Measurements from ENCODE around the gene MRM3. TPM values are rescaled to one million over a fixed set of nuclear protein-coding genes. Genes with fewer than 3 reads are reported as not detected.
"Not testable (repeated sequence)": the region's sequence is repeated elsewhere in the genome, so short reads cannot be mapped to it uniquely, and the experiment has no call there.

MRM3 gene
- polyA plus RNA-seq, 10 donors = 10.5 to 14.1 (median 12.7) TPM

GRCh38 chr17:795276-795675, 13.1 kb downstream of the MRM3 start:
- no peak for DNase-seq

GRCh38 chr17:795721-796120, 13.6 kb downstream of the MRM3 start:
- DNase-seq = peak in 1 of 3 donors; percentile 30

GRCh38 chr17:796609-797008, 14.5 kb downstream of the MRM3 start:
- peak in 1 of 3 donors; percentile 54 for DNase-seq

GRCh38 chr17:797236-797840, 15.2 kb downstream of the MRM3 start:
- DNase-seq = peak in 1 of 3 donors; percentile 31

- no peak for DNase-seq
Measured at GRCh38 chr17:798246-798645, 16.1 kb downstream of the MRM3 start.

- DNase-seq = no peak
Measured at GRCh38 chr17:799261-799660, 17.1 kb downstream of the MRM3 start.

GRCh38 chr17:800446-801242, 18.5 kb downstream of the MRM3 start:
- DNase-seq = no peak

GRCh38 chr17:801660-802059, 19.5 kb downstream of the MRM3 start:
- no peak for DNase-seq

- DNase-seq = no peak
Measured at GRCh38 chr17:802481-802880, 20.3 kb downstream of the MRM3 start.

GRCh38 chr17:802901-803881, 21.0 kb downstream of the MRM3 start:
- no peak for DNase-seq

GRCh38 chr17:804541-805435, 22.6 kb downstream of the MRM3 start:
- DNase-seq = no peak

GRCh38 chr17:805886-806285, 23.7 kb downstream of the MRM3 start:
- DNase-seq = not testable (repeated sequence)

- no peak for DNase-seq
Measured at GRCh38 chr17:806346-806745, 24.2 kb downstream of the MRM3 start.

GRCh38 chr17:806781-807522, 24.8 kb downstream of the MRM3 start:
- no peak for DNase-seq

GRCh38 chr17:807523-808294, 25.6 kb downstream of the MRM3 start:
- no peak for DNase-seq

GRCh38 chr17:811051-811784, 29.1 kb downstream of the MRM3 start:
- no peak for DNase-seq

GRCh38 chr17:812638-813204, 30.6 kb downstream of the MRM3 start:
- DNase-seq = no peak

GRCh38 chr17:814371-814770, 32.2 kb downstream of the MRM3 start:
- no peak for DNase-seq

GRCh38 chr17:819251-819650, 37.1 kb downstream of the MRM3 start:
- no peak for DNase-seq
